Osteoblast (primary cell): ENCODE measurements around the gene SDC4. TPM values are rescaled to one million over a fixed set of nuclear protein-coding genes. Genes with fewer than 3 reads are reported as not detected.
A peak's percentile ranks its signal among the peaks of the same experiment; 100 is the strongest.

Experiments
- DNase-seq: peaks from one replicate; pipeline ENCODE4 v3.0.0; 2011; ENCODE audit warnings: low spot score, mixed read lengths; ENCODE audit not compliant: insufficient read length; ENCODE audit errors: missing footprints
- H2AFZ ChIP-seq: 2 replicates; pipeline ENCODE4 v1.6.0; 2011; ENCODE audit warnings: mild to moderate bottlenecking, low read length
- H3K27ac ChIP-seq: 2 replicates; pipeline ENCODE4 v1.5.1; 2011; ENCODE audit warnings: mild to moderate bottlenecking, low read depth, low read length, moderate library complexity
- H3K27me3 ChIP-seq: 2 replicates; pipeline ENCODE4 v1.6.0; 2012; ENCODE audit warnings: mild to moderate bottlenecking, control low read depth, inconsistent platforms, low read length, moderate library complexity; ENCODE audit not compliant: insufficient read depth
- H3K36me3 ChIP-seq: 2 replicates; pipeline ENCODE4 v1.5.1; 2011; ENCODE audit warnings: mild to moderate bottlenecking, low read length, control low read depth, moderate library complexity; ENCODE audit not compliant: insufficient read depth
- H3K4me1 ChIP-seq: 2 replicates; pipeline ENCODE4 v1.5.1; 2011; ENCODE audit warnings: mild to moderate bottlenecking, low read length, control low read depth, moderate library complexity; ENCODE audit not compliant: insufficient read depth
- H3K4me2 ChIP-seq: 2 replicates; pipeline ENCODE4 v1.6.0; 2011; ENCODE audit warnings: mild to moderate bottlenecking, low read length; ENCODE audit not compliant: insufficient read depth
- H3K4me3 ChIP-seq: fragments of 200-600 bp; sonication (generic); 3 replicates; pipeline ENCODE4 v1.5.1; 2012; ENCODE audit warnings: mild to moderate bottlenecking, low read length, inconsistent platforms; ENCODE audit not compliant: insufficient read depth
- H3K79me2 ChIP-seq: 2 replicates; pipeline ENCODE4 v1.6.0; 2012; ENCODE audit warnings: mild to moderate bottlenecking, low read length, control low read depth, inconsistent platforms; ENCODE audit not compliant: insufficient read depth
- H3K9me3 ChIP-seq: 2 replicates; pipeline ENCODE4 v1.5.1; 2011; ENCODE audit warnings: low read depth, low read length, control low read depth
- H4K20me1 ChIP-seq: 2 replicates; pipeline ENCODE4 v1.6.0; 2012; ENCODE audit warnings: mild to moderate bottlenecking, low read length, control low read depth; ENCODE audit not compliant: insufficient read depth
- CTCF ChIP-seq: IDR thresholded peaks from 2 replicates; pipeline ENCODE4 v1.5.1; 2011; ENCODE audit warnings: mild to moderate bottlenecking, low read depth, low read length, moderate library complexity; ENCODE audit errors: extremely low read depth
- total RNA-seq: library from RNA; depleted of rRNA; stranded (reverse); fragments of >200 nt; gene quantifications from 2 replicates; pipeline ENCODE4 v1.2.3, GENCODE V29; 2012

SDC4 gene
- total RNA-seq, 1 donor = 267 TPM

- Histone ChIP-seq H3K9me3 (no peaks in the 10 kb centered on the region), H3K36me3 (peaks cover 59% of the 10 kb centered on the region), H4K20me1 (peaks cover 38% of the 10 kb centered on the region), H2AFZ (no peak overlapping the region), H3K4me3 (no peak overlapping the region), H3K4me2 (no peak overlapping the region), H3K27ac (peak overlapping the region; percentile 100), H3K27me3 (no peaks in the 10 kb centered on the region), H3K4me1 (peaks cover 94% of the 10 kb centered on the region), H3K79me2 (peaks cover 89% of the 10 kb centered on the region)
- DNase-seq = no peak
- no peak for TF ChIP-seq CTCF
These were observed 7.9 kb downstream of the SDC4 start for GRCh38 chr20:45340236-45340847.

- no peaks in the 10 kb centered on the region for H3K9me3 ChIP-seq
- no peak overlapping the region for H3K4me2 ChIP-seq
- H3K36me3 ChIP-seq = peaks cover 61% of the 10 kb centered on the region
- no peak for DNase-seq
- H3K27ac ChIP-seq = peak overlapping the region; percentile 100
- peaks cover 35% of the 10 kb centered on the region for H4K20me1 ChIP-seq
- H3K79me2 ChIP-seq = peaks cover 89% of the 10 kb centered on the region
- H2AFZ ChIP-seq = no peak overlapping the region
- TF ChIP-seq CTCF = no peak
- H3K4me1 ChIP-seq = peaks cover 88% of the 10 kb centered on the region
- H3K4me3 ChIP-seq = no peak overlapping the region
- no peaks in the 10 kb centered on the region for H3K27me3 ChIP-seq
These were observed 8.4 kb downstream of the SDC4 start for GRCh38 chr20:45339799-45340198.

GRCh38 chr20:45339084-45339483, 9.1 kb downstream of the SDC4 start:
- no peak overlapping the region for H2AFZ ChIP-seq
- no peaks in the 10 kb centered on the region for H3K9me3 ChIP-seq
- peaks cover 64% of the 10 kb centered on the region for H3K36me3 ChIP-seq
- no peak for DNase-seq
- peaks cover 86% of the 10 kb centered on the region for H3K79me2 ChIP-seq
- no peaks in the 10 kb centered on the region for H3K27me3 ChIP-seq
- peak overlapping the region; percentile 69 for H3K4me2 ChIP-seq
- H3K27ac ChIP-seq = peak overlapping the region; percentile 100
- H4K20me1 ChIP-seq = peaks cover 29% of the 10 kb centered on the region
- no peak overlapping the region for H3K4me3 ChIP-seq
- TF ChIP-seq CTCF = no peak
- peaks cover 81% of the 10 kb centered on the region for H3K4me1 ChIP-seq

GRCh38 chr20:45338121-45339030, 9.8 kb downstream of the SDC4 start:
- Histone ChIP-seq H3K4me3 (no peak overlapping the region), H3K36me3 (peaks cover 63% of the 10 kb centered on the region), H3K4me1 (peaks cover 74% of the 10 kb centered on the region)

More at GRCh38 chr20:45338121-45339030, 9.8 kb downstream of the SDC4 start:
- no peaks in the 10 kb centered on the region for H3K27me3 ChIP-seq
- no peaks in the 10 kb centered on the region for H3K9me3 ChIP-seq
- no peak overlapping the region for H2AFZ ChIP-seq
- H3K27ac ChIP-seq = peak overlapping the region; percentile 100
- DNase-seq = no peak
- TF ChIP-seq CTCF = no peak
- peaks cover 81% of the 10 kb centered on the region for H3K79me2 ChIP-seq
- peaks cover 26% of the 10 kb centered on the region for H4K20me1 ChIP-seq
- H3K4me2 ChIP-seq = peak overlapping the region; percentile 69
